ENCODE measurements around the gene ARPC2.

The ARPC2 gene

DNA sequence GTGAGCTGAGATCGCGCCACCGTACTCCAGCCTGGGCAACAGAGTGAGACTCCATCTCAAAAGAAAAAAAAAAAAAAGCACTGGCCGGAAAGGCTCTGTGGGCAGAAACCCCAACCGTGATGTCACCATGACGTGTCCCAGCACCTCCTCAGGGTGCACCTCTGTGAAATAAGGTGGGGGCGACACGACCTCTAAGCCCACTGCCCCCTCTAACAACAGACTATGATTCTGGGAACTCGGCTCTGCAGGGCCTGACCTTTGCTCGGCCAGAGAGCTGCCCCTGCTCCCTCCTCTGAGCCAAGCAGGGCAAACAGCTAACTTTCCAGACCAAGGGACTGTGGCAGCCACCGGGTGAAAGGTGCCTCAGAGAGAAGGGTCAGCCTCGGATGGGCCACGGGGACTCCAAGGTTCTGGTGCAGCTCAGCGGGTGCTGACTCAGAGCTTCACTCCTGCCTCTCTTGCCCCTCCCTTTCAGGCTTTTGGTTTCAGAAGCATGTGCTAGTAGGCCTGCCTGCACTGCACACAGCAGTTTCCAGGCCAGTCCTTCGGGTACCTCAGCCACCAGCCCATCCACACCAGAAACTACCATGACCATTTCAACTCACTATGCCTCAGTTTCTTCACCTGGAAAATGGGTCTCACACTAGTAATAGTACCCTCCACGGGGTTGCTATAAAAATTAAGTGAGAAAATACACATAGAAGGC, 67.3 kb downstream of the ARPC2 start:
- Histone ChIP-seq H3K4me1 (ENCODE audit: control insufficient read depth in 1 of 2, insufficient read depth in 2 of 2, low read length in 2 of 2) (peaks cover 47 to 69% of the 10 kb centered on the region in 2 donors), H3K9me3 (ENCODE audit: control insufficient read depth in 1 of 2, low read length in 2 of 2) (no peaks in the 10 kb centered on the region), H3K27me3 (ENCODE audit: low read depth, low read length) (no peaks in the 10 kb centered on the region), H3K4me3 (ENCODE audit: low read depth in 1 of 2, low read length in 2 of 2) (peak overlapping the region in 1 of 2 donors; percentile 23), H3K27ac (ENCODE audit: low read length) (peak overlapping the region; percentile 72), H3K36me3 (ENCODE audit: control insufficient read depth in 1 of 2, insufficient read depth in 2 of 2, low read length in 2 of 2) (peaks cover 20 to 37% of the 10 kb centered on the region in 2 donors)

DNA sequence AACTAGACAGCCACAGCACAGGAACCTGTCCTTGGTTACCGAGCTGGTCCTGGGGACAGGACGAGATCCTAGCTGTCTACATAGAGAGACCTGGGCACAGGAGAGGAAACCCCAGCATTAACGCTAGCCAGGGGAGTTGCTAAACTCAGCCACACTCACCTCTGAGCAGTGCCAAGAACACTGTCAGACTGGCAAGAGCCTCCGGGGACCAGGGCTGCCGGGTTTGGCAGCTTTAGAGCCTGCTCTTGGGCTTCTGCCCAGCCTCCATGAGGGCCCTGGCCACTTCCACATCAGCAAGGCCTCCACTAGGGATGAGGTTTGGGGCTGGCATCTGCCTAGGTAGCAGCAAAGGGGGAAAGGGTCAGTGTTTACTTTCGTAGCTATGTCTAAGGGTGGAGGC, 68.6 kb downstream of the ARPC2 start:
- peaks cover 58 to 80% of the 10 kb centered on the region in 2 donors for H3K4me1 ChIP-seq (ENCODE audit: control insufficient read depth in 1 of 2, insufficient read depth in 2 of 2, low read length in 2 of 2)
- peak overlapping the region; percentile 52 to 65 for H3K4me3 ChIP-seq (ENCODE audit: low read depth in 1 of 2, low read length in 2 of 2)
- H3K36me3 ChIP-seq (ENCODE audit: control insufficient read depth in 1 of 2, insufficient read depth in 2 of 2, low read length in 2 of 2), result peaks cover 7 to 24% of the 10 kb centered on the region in 2 donors
- H3K27ac ChIP-seq (ENCODE audit: low read length), result peak overlapping the region; percentile 99
- no peaks in the 10 kb centered on the region for H3K9me3 ChIP-seq (ENCODE audit: control insufficient read depth in 1 of 2, low read length in 2 of 2)
- no peaks in the 10 kb centered on the region for H3K27me3 ChIP-seq (ENCODE audit: low read depth, low read length)

DNA sequence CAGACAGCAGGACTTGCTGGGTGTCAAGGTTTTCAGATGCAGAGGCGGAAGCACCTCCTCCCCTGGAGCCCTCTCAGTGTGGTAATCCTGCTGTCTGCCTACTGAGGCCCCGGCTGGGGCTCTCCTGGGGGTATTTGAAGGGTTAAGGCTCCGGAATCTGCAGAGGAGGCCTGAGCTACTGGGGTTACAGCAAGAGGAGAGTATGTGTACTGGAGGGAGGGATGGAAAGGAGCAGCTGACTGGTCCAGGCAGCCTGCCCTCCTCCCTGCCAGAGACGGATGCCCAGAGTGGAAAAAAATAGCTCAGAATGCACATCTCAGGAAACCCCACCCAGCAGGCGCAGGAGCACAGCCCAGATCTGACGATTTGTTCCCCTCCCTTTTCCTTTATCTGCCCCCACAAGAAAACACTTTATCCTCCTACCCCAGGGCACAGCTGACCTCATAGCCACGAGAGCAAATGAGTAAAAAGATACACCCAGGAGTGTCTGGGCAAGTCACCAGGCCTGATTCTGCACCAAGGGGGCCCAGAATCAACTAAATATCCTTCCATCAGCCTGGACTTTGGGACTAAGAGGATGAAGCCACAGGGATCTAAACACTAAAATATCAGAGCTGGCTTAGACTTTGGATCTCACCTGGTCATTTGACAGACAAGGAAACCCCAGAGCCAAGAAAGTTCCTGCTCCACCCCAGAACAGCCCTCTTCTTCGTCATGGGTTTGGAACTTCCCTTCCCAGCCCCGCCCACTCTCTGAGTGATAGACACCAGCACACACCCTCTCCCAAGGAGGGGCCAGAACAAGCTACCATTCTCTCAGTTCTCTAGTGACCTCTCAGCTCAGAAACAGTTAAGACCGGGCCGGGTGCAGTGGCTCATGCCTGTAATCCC, 69.8 kb downstream of the ARPC2 start:
- Histone ChIP-seq H3K27ac (ENCODE audit: low read length) (peak overlapping the region; percentile 99), H3K4me3 (ENCODE audit: low read depth in 1 of 2, low read length in 2 of 2) (peak overlapping the region; percentile 52 to 65)

DNA sequence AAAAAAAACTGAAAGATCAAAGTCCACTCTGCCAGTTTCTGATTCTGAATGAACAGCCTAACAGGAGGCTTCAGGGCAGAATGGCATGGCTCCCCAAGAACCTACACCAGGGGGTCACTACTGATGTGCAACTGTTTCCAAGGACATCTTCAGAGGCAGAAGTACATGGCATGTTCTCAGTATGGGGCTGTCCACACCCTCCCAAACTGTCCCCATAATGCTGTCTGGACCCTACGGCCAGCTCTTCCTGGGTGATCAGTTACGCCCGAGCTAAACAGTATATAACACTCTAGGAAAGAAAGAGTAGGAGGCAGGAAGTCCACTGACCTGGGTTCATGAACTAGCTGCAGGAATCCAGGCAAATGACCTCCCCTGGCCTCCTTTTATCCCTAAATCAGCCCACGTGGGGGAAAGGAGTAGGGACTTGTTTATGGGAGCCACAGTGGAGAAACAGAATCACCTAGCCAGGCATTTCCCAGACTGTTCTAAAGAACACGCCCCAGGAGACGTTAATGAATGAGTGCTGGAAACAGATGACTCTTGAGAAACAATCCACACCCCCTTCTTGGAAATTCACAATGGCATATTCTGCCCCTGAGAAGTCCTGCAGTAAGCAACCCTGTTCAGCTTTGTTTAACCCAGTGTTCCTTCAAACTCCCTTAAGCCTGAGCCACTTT, 72.8 kb downstream of the ARPC2 start:
- Histone ChIP-seq H3K4me1 (ENCODE audit: control insufficient read depth in 1 of 2, insufficient read depth in 2 of 2, low read length in 2 of 2) (peaks cover 57 to 59% of the 10 kb centered on the region in 2 donors), H3K9me3 (ENCODE audit: control insufficient read depth in 1 of 2, low read length in 2 of 2) (no peaks in the 10 kb centered on the region), H3K36me3 (ENCODE audit: control insufficient read depth in 1 of 2, insufficient read depth in 2 of 2, low read length in 2 of 2) (peaks cover 0 to 6% of the 10 kb centered on the region in 2 donors), H3K27ac (ENCODE audit: low read length) (peak overlapping the region; percentile 92), H3K4me3 (ENCODE audit: low read depth in 1 of 2, low read length in 2 of 2) (peak overlapping the region; percentile 82 to 87), H3K27me3 (ENCODE audit: low read depth, low read length) (no peaks in the 10 kb centered on the region)

More for the DNA sequence above, 69.8 kb downstream of the ARPC2 start:
- no peaks in the 10 kb centered on the region for H3K27me3 ChIP-seq (ENCODE audit: low read depth, low read length)
- H3K9me3 ChIP-seq (ENCODE audit: control insufficient read depth in 1 of 2, low read length in 2 of 2), result no peaks in the 10 kb centered on the region
- peaks cover 61 to 82% of the 10 kb centered on the region in 2 donors for H3K4me1 ChIP-seq (ENCODE audit: control insufficient read depth in 1 of 2, insufficient read depth in 2 of 2, low read length in 2 of 2)
- H3K36me3 ChIP-seq (ENCODE audit: control insufficient read depth in 1 of 2, insufficient read depth in 2 of 2, low read length in 2 of 2), result peaks cover 0 to 13% of the 10 kb centered on the region in 2 donors

DNA sequence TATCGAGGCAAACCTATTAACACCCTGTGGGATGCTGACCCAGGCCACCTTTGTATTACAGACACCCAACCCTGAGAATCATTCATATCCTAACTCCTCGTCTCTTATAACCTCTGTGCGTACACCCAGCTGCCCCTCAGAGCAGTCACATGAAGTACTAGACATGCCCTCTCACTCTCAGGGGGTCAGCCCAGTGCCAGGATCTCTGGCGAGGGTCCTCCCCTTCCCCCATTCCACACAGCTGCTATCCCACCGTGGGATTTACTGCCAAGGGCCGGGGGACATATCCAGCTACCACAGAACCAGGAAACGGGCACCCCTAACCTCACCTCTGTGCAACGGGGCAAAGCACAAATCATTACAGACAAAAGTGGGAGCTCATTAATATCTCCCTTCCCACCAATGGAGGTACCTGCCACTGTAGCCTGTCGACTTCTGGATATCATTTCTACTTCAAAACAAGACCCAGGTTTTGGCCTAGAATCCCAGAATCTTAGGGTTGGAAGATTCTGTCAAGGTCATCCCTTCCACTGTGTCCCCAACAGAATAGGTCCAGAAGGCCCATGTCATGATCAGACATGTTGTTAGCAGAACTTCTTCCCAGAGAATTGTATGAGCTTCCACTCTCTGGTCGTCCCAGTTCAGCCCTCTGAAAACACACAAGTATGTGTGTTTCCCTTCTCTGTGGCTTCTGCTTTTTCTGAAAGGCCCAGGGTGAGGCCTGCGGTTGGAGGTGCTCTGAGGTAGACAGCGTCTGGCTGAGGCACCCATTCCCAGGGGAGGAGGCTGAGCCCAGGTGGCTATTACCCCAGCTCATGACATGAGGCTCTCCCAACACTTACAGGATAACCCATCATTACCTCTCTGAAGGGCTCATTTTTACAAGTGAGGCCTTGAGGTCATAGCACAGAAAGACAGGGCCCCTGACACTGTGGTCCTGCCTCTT, 73.6 kb downstream of the ARPC2 start:
- no peaks in the 10 kb centered on the region for H3K27me3 ChIP-seq (ENCODE audit: low read depth, low read length)
- peaks cover 0 to 6% of the 10 kb centered on the region in 2 donors for H3K36me3 ChIP-seq (ENCODE audit: control insufficient read depth in 1 of 2, insufficient read depth in 2 of 2, low read length in 2 of 2)
- H3K9me3 ChIP-seq (ENCODE audit: control insufficient read depth in 1 of 2, low read length in 2 of 2), result no peaks in the 10 kb centered on the region
- peak overlapping the region; percentile 92 for H3K27ac ChIP-seq (ENCODE audit: low read length)
- H3K4me1 ChIP-seq (ENCODE audit: control insufficient read depth in 1 of 2, insufficient read depth in 2 of 2, low read length in 2 of 2), result peaks cover 49 to 54% of the 10 kb centered on the region in 2 donors
- H3K4me3 ChIP-seq (ENCODE audit: low read depth in 1 of 2, low read length in 2 of 2), result peak overlapping the region; percentile 82 to 87

DNA sequence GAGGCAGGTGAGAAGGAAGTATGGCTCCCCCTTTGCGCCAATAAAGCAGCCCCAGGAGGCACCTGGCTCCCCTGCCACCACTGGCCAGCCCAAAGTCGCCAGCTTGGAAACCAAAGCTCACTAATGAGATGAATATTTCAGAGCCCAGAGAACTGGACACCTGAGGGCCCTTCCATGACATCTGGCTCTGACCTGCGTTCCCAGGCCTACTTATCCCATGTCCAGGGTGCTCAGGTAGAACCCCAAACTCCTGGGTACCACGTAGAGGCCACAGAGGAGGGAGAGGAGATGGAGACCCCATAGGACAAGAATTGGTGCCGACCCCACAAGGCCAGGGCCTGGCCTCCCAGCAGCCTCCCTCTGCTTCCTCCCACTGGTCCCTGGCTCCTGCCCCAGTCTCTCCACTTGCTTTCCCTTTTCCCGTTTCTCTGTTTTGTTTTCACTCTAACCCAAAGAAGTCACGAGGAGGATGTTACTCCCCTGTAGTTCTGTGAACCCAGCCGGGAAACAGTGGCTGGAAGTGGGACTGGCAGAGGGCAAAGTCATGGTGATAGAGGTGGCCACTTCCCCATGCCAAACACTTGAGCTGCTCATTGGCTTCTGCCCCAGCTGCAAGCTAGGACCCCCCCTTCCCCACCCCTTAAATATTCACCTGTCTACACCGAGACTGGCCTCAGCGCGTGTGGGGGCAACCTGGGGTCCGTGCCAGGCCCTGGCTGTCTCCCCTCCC, 74.5 kb downstream of the ARPC2 start:
- Histone ChIP-seq H3K36me3 (ENCODE audit: control insufficient read depth in 1 of 2, insufficient read depth in 2 of 2, low read length in 2 of 2) (peaks cover 0 to 6% of the 10 kb centered on the region in 2 donors), H3K27me3 (ENCODE audit: low read depth, low read length) (no peaks in the 10 kb centered on the region), H3K4me1 (ENCODE audit: control insufficient read depth in 1 of 2, insufficient read depth in 2 of 2, low read length in 2 of 2) (peaks cover 40 to 46% of the 10 kb centered on the region in 2 donors), H3K27ac (ENCODE audit: low read length) (peak overlapping the region; percentile 92), H3K9me3 (ENCODE audit: control insufficient read depth in 1 of 2, low read length in 2 of 2) (no peaks in the 10 kb centered on the region), H3K4me3 (ENCODE audit: low read depth in 1 of 2, low read length in 2 of 2) (peak overlapping the region; percentile 82 to 87)

DNA sequence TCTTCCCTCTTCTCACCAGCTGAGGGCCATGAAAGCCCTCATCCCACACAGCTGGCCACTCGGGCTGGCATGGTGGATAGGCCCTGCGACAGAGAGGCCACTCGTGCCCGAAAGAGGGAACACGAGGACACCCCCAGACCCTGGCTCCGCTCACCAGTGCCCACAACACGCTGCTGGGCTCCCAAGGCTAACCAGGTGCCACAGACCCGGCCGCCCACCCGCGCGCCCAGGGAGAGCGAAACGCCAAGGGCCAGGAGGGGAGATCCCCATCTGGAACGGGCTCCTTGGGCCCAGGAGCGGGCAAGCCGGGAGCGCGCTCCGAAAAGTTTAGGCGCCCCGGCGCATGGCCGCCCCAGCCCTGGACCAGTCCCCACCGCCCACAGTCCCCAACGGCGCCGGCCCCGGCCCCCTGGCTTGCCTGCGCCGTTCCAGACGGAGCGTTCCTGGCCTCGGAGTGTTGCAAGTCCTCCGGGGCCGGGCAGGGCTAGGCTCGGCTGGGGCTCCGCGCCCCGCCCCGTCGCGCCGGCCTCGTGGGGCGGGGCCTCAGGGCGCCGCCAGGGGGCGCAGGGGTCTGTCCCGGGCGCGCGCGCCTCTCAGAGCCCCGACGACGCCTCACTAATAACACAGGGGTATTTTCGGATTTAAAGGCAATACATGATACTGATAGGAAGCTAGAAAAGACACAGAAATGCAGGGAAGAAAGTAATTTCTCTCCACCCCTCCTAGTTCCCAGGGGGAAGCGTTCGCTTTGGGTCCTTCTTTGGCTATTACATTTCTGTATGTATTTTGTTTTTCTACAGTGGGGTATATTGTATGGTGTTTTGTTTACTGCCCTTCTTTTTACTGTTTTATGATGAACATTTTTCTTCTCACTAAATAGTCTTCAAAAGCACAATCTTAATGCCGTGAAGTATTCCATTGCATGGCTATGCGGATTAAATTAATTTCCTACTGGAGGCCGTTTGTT, 75.3 kb downstream of the ARPC2 start, which contains the start of gene TMBIM1:
Gene TMBIM1 (minus strand): TSS at position 456 of the 967 bp plus-strand sequence. CDS start 10,362 bp downstream, outside the sequence.
- H3K4me3 ChIP-seq (ENCODE audit: low read depth in 1 of 2, low read length in 2 of 2), result peak within 1 kb of the TSS; percentile 82 to 87
- H3K27ac ChIP-seq (ENCODE audit: low read length), result peak within 1 kb of the TSS; percentile 92
- H3K4me1 ChIP-seq (ENCODE audit: control insufficient read depth in 1 of 2, insufficient read depth in 2 of 2, low read length in 2 of 2), result peaks cover 37 to 39% of the 10 kb centered on the region in 2 donors
- H3K36me3 ChIP-seq (ENCODE audit: control insufficient read depth in 1 of 2, insufficient read depth in 2 of 2, low read length in 2 of 2), result no peaks in the 10 kb centered on the region
- H3K27me3 ChIP-seq (ENCODE audit: low read depth, low read length), result no peaks in the 10 kb centered on the region
- H3K9me3 ChIP-seq (ENCODE audit: control insufficient read depth in 1 of 2, low read length in 2 of 2), result no peaks in the 10 kb centered on the region

DNA sequence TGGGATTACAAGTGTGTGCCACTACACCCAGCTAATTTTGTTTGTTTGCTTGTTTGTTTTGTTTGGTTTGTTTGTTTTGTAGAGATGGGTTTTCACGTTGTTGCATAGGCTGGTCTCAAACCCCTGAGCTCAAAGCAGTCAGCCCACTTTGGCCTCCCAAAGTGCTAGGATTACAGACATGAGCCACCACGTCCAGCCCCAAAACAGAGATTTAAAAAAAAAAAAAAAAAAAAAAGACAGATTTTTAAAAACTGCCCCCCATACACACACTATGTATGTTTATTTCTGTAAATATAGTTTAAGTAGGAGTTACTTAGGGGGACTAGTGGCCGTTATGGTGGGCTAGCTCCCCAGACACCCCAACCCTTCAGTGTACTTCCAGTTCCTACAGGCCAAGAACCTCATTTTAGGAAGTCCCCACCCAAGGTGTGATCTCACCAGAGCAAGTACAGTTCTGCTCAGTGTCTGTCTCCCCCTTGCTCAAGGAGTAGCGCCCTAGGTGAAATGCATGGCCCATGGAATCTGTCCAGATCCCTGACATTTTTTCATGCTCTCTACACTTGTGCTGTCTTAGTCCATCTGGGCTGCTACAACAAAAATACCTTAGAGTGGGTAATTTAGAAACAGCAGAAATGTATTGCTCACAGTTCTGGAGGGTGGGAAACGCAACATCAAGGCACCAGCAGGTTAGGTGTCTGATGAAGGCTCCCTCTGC, 76.9 kb downstream of the ARPC2 start:
- Histone ChIP-seq H3K4me1 (ENCODE audit: control insufficient read depth in 1 of 2, insufficient read depth in 2 of 2, low read length in 2 of 2) (peaks cover 26 to 34% of the 10 kb centered on the region in 2 donors), H3K4me3 (ENCODE audit: low read depth in 1 of 2, low read length in 2 of 2) (no peak overlapping the region), H3K27ac (ENCODE audit: low read length) (peak overlapping the region; percentile 56), H3K27me3 (ENCODE audit: low read depth, low read length) (no peaks in the 10 kb centered on the region), H3K9me3 (ENCODE audit: control insufficient read depth in 1 of 2, low read length in 2 of 2) (no peaks in the 10 kb centered on the region), H3K36me3 (ENCODE audit: control insufficient read depth in 1 of 2, insufficient read depth in 2 of 2, low read length in 2 of 2) (no peaks in the 10 kb centered on the region)

Data from muscle layer of duodenum (tissue), 2 donors.